HG02588 (cell line): Measurements from ENCODE around the gene ALDH3A1.

ENCODE experiments used
- ATAC-seq: cut with Tn5 transposase; IDR thresholded peaks from one replicate; pipeline ENCODE4 v1.9.1; 2021; ENCODE audit warnings: mild to moderate bottlenecking, moderate library complexity; ENCODE audit not compliant: unreplicated experiment

ALDH3A1 gene

GRCh38 chr17:19705771-19706770, 42.0 kb downstream of the ALDH3A1 start:
- no peak for ATAC-seq

GRCh38 chr17:19705201-19705600, 42.9 kb downstream of the ALDH3A1 start:
- ATAC-seq = no peak

- no peak for ATAC-seq
These were observed 44.1 kb downstream of the ALDH3A1 start for GRCh38 chr17:19703828-19704613.

- no peak for ATAC-seq
These were observed 44.8 kb downstream of the ALDH3A1 start for GRCh38 chr17:19703106-19703827.

- ATAC-seq = no peak
These were observed 45.9 kb downstream of the ALDH3A1 start for GRCh38 chr17:19702217-19702641.
